ENCODE data around the gene CARNS1.
A peak's percentile ranks its signal among the peaks of the same experiment; 100 is the strongest.

The CARNS1 gene

DNA sequence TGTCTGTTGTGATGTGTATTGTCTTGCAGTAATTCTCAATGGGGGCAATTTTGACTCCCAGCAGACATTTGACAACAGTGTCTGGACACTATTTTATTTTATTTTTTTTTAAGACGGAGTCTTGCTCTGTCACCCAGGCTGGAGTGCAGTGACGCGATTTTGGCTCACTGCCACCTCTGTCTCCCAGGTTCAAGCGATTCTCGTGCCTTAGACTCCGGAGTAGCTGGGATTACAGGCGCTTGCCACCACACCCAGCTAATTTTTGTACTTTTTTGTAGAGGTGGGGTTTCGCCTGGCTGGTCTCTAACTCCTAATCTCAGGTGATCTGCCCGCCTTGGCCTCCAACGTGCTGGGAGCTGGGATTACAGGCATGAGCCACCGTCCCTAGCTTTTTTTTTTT is 14.2 kb downstream of the CARNS1 start:
- DNase-seq = no peak

DNA sequence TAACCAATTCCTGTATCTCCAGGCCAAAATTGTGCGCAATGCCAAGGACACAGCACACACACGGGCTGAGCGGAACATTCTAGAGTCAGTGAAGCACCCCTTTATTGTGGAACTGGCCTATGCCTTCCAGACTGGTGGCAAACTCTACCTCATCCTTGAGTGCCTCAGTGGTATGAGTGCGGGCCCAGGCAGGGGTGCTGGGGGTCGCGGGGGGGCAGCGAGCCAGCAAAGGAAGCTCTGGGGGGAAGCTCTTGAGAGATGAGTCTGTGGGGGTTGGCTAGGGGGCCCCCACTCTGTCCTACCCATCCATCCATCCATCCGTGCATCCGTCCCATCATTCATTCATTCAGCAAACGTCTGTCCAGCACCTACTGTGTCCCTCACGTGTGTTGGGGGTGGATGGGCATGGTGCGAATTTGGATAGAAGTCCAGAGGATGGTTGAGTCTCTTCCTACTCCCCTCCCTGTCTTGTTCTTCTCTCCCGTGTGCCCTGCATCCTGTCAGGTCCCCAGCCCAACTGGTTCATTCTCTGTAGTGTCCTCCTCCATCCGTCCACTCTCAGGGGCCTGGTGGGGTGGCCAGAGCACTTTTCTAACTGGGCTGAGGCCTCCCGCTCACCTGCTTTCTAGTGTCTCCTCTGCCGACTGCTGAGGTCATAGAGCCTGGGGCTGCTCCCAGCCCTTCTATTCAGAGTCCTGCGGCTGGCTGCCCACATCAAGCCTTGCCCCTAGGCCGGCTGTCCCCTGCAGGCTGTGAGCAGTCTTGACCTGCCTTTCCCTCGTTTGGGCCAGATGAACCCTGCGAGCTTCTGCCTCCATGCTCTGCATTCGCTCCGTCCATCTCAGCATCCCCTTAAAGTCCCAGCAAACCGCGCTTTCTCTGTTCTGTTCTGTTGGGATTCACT is 16.1 kb downstream of the CARNS1 start:
- DNase-seq = no peak

- DNase-seq = no peak
These were observed 17.3 kb downstream of the CARNS1 start for GRCh38 chr11:67432655-67433349.

DNA sequence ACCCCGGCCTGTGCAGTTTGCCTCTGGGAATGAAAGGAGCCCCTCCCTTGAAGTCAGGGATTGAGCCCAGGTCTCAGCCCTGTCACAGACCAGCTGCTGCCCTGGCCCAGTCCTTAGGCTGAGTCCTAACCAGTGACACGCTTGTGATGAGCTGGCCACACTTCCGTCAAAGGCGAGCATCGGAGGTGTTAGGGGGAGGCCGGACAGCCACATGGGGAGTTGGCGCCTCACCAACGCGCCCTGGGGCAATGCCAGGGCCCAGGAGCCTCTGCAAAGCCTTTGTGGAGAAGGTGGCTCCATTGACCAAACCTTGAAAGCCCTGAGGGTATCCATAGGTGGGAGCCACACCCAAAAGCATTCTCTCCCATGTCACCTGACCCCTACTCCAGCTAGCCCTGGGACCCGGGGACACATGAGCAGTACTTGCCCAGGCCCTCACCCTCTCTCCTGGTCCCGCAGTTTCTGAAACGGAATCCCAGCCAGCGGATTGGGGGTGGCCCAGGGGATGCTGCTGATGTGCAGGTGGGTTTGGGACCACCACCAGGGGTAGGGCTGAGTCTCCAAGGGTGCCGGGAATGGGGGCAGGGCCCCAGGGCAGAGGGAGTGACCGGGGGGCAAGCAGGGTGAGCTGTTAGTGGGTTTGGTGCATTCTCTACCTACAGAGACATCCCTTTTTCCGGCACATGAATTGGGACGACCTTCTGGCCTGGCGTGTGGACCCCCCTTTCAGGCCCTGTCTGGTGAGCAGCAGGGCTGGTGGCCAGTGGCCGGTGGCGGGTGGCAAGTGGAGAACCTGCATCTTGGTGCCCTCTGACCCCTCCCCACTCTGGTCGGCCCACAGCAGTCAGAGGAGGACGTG is 18.3 kb downstream of the CARNS1 start:
- DNase-seq = no peak

- no peak for DNase-seq
These were observed 19.0 kb downstream of the CARNS1 start for GRCh38 chr11:67434395-67434881.

GRCh38 chr11:67435031-67435726 is 19.7 kb downstream of the CARNS1 start:
- no peak for DNase-seq

DNA sequence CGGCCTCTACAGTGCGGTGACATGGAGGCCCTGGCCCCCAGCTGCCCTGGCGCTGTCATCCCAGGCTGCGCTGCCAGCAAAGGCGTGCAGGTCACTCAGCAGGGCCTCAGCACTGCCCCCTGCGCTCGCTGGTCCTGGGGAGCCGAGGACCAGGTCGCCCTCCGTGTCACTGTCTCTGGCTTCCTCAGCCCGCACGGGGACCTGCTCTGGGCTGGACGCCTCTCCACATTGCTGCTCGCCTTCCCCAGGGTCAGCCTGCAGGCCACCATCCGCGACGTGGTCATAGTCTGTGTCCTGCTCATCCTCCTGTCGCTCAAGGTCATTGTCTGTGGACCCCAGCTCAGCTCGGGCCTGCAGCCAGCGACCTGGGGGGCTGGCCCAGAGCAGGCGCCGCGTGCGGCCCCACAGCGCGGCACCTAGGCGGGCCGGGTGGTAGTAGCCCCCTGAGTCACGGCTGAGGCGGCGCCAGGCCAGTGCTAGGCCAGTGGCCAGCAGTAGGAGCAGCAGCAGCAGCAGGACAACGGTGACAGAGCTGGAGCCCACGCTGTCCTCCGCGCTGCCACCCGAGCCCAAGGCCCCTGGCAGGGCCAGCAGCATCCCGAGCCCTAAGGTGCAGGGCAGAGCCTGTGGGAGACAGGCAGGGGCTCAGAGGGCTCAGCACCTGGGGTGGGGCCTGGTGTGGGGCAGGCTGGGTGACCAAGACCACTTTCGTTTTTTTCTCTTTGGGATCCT is 20.4 kb downstream of the CARNS1 start:
- DNase-seq = no peak

GRCh38 chr11:67436459-67437081 is 21.1 kb downstream of the CARNS1 start:
- peak; percentile 61 for DNase-seq

DNA sequence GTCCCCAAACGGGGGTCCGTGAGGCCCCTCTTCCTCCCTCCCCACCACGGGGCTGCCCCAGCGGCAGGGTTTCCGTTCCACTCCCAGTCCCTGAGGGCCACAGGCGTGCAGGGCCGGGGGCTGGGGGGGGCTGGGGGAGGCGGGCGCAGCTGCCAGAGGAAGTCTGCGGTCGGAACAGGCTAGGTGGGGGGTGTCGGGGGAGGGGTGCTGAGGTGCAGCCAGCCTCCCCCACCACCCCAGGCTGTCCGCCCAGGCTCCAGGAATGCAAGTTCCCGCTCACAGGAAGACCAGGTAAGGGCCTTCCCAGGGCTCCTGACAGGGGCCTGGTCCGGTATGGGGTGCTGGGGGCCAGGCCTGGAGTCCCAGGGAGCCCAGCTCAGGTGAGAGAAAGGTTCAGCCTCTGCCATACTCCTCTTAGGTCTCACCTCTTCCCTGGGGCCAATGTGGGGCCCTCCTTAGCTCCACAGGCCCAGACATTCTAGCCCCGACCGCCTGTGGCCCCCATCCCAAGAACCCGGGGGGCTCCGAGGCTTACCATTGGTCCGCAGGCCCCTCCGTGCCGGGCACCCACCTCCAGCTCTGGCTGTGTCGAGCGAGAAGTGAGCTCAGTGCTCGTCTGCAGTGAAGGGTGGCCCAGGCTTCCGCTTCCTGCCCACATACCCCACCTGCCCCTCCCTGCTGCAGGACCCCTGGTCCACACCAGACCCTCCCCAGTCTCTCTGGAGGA is 21.8 kb downstream of the CARNS1 start, which contains the start of gene PTPRCAP:
Gene PTPRCAP (minus strand): TSS at position 601 of the 727 bp plus-strand sequence. CDS start 63 bp downstream, at position 538.
- peak; percentile 78 for DNase-seq

DNA sequence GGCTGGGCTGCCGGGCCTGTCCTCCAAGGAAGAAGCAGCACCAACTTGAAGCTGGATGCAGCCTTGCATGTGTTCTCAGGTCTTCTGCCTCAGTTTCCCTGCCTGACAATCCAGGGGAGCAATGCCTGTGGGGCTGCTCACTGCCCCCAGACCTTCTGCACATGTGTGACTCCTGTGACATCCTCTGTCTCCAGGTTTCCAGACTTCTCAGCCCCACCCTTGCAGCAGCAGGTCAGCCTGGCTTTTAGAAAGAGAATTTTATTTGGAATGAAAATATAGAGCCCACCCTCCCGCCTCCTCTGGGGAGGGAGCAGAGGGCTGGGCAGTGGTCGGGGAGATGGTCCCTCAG is 22.3 kb downstream of the CARNS1 start:
- no peak for DNase-seq

DNA sequence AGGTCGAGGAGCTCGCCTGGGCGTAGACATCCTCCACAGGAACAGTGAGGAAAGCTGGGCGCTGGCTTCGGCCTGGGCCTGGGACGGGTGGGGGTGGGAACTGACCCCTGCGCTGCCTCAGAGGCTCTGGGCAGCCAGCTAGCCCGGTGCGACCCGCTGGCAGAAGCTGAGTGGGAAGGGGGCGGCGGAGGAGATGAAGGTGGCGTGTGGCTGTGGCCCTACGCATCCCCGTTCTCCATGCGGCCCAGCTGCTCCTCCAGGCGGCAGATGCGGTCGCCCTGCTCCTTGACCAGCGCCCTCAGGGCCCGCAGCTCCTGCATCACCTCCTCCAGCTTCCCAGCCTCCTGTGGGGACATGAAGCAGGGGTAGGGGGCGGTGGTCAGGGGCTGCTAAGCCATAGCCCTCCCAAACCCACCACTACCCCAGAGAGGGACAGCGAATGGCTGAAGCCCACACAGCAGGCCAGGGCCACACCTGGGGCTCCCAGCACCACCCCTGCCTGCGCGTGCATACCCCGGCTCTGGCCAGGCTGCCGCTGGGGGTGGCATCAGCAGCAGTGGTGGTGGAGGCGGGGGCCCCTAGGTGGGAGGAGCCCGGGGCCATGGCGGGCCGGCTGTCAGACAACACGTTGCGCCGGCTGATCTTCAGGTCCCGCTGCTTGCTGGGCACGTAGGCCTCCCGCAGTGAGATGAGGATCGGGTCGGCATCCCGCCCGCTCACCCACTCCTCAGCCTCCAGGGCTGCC is 22.9 kb downstream of the CARNS1 start:
- DNase-seq = peak; percentile 71

DNA sequence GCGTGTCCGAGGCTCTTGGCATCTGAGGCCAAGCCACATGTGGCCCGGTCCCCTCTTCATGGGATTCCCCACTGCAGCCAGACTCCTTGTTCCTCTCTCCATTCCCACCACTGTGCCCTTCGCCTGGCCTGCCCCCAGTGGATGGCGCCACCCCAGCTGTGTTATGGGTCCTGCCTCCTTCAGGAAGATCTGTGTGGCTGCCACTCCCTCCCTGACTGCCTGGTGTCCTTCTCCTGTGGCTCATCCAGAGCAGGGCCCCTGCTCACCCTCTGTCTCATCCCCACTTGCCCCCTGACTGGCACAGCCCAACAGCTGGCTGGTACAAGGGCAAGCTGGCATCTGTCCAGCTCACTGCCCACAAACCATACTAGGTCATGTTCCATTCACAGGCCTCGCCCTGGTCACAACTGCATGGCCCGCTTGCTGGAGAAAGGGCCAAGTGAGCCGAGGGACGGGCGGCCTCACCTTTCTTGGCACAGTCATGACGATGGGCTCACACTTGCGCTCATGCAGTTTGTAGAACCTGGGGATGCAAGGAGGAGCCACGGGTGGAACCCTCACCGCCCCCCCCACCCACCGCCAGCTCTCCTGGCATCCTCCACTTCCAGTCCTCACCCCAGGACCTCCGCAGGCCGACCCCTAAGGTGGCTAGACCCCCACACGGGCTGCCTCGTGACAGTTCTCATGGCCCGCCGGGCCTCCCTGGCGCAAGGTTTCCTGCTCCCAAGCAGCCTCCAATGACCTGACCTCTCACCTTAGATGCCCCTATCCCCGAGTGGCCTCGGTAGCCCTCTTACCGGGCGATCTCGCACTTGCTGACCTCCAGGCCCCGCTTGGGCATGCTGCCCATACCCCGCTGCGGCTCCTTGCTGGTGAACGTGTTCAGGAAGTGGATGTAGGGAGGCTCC is 24.1 kb downstream of the CARNS1 start:
- DNase-seq = no peak

DNA sequence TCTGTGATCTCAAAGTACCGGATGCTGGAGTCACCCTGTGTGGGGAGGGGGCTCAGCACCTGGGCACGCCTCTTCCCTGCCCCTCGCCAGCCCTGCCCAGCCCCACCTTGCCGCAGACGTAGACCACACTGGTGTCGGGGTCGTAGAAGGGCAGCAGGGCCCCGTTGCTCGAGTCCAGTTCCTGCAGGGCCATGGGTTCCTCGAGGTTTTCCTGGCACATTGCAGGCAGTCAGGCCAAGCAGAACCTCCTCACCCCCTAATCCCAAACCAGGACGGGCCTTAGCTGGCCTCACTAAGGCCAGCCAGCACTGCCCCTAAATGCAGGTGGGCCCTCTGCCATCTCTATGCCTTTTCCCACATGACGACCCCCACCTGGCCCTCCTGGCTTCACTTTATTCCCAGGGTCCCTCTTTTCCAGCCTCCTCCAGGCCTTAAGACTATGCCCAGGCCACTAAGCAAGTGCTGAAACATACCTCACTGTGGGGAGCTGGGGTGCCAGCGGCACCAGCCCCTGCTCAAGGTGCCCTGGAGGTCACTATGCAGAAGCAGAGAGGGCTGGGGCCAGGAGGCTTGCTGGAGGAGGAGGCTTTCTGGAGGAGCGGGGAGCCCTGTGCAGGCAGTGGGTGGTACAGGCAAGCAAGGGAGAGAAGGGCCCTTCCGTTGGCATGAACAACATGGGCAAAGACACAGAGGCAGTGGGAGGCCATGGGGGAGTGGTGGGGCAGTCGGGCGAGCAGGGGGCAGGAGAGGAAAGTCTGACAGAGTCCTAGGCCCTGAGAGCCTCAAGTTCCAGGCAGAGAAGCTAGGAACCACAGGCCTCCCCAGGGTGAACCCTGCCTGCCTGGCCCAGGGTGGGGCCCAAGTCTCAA is 25.0 kb downstream of the CARNS1 start:
- DNase-seq = no peak

DNA sequence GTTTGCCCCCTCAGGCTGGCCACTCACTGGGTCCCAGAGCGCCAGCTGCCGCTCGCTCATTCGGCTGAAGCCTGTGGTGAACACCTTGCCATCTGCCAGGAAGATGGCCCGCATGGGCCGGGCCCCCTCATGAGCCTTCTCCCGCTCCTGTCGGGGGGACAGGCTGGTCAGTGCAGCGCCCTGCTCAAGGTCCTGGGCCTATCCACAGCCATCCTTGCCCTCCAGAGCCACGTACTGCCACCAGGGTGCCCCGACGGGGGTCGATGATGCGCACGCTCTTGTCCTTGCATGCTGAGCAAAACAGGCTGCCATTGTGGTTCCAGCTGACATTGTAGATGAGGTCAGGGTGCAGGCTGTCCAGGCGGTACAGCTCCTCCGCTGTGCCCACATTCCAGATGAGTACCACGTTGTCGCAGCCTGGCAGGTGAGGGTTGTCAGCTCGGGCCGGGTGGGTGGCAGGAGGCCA is 25.7 kb downstream of the CARNS1 start:
- DNase-seq = no peak

DNA sequence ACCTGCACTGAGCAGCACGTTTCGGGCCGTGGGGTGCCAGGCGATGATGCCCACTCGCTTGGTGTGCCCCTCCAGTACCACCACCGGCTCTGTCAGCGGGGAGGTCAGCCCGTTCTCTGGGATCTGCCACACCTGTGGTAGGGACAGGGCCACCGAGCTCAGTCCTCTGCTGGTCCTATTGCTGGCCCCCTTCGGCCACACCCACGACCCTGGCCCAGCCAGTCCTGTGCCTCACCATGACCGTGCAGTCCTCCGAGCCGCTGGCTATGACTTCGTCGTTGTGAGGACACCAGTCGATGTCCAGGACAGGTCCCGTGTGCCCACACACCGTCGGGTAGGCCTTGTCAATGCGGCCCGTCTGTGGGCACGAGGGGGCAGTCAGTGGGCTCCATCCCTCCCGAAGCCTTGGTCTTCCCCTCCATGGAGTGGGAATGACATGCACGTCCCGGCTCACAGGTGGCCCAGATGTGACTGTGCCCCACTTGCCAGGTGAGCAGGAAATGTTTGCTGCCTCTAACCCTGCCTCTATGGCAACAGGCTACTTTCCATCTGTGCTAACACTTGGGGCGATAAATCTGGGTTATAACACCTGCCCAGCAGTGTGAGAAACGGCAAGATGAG is 26.4 kb downstream of the CARNS1 start:
- no peak for DNase-seq

GRCh38 chr11:67442504-67443404 is 27.3 kb downstream of the CARNS1 start:
- no peak for DNase-seq

Measured in CD4-positive, alpha-beta T cell treated with Interleukin-15 for 1 hour (primary cell).